Mammary epithelial cell (primary cell): ENCODE data around the gene HTR2B.

Experiments
- CTCF ChIP-seq, 2 donors: IDR thresholded peaks in 1 of 2; conservative IDR thresholded peaks in 1 of 2; 2 replicates each; pipeline ENCODE4 v1.5.1; 2011 to 2012; ENCODE audit warnings: inconsistent platforms in 2 of 2, low read length in 2 of 2, mild to moderate bottlenecking in 2 of 2, control low read depth in 1 of 2, low read depth in 1 of 2; ENCODE audit not compliant: insufficient read depth in 1 of 2; ENCODE audit errors: extremely low read depth in 1 of 2
- EZH2 ChIP-seq: IDR thresholded peaks from 2 replicates; pipeline ENCODE4 v1.6.1; 2012; ENCODE audit warnings: low read length, inconsistent platforms, borderline replicate concordance

DNA sequence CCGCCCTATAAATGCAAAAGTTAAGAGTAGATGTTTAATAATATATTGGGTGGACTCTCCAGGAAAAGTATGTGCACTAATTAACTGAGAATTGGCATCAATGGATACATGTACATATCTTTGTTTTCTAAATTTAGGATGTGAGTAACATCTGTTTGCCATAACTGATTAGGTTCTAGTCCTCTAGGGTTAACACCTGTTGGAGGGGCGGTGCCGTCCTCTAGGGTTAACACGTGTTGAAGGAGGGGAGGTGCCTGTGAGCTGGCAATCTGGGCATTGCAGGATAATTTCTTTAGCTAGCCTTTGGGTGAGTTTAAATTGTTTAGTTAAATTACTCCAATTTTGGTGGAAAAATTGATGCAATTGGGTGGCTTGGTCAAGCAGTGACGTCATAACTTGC, 30.9 kb downstream of the HTR2B start:
- TF ChIP-seq CTCF (conservative IDR thresholded peaks at IDR 0.05 in 1 of 2, IDR thresholded peaks at IDR 0.05 in 1 of 2; ENCODE audit: extremely low read depth in 1 of 2, insufficient read depth in 1 of 2, low read depth in 1 of 2, low read length in 2 of 2): no peak
- no peak for TF ChIP-seq EZH2
